GM23338 (cell line): Measurements from ENCODE around the gene LMBR1. TPM values are rescaled to one million over a fixed set of nuclear protein-coding genes. Genes with fewer than 3 reads are reported as not detected.
"Not testable (repeated sequence)": the region's sequence is repeated elsewhere in the genome, so short reads cannot be mapped to it uniquely, and the experiment has no call there.

ENCODE experiments used
- ATAC-seq: fragments of 200-7000 bp; cut with Tn5 transposase; 3 replicates; pipeline ENCODE4 v1.9.1; 2020
- DNase-seq: peaks from one replicate; pipeline ENCODE4 v3.0.0-alpha.2; 2015; ENCODE audit warnings: low spot score
- H2AFZ ChIP-seq: fragments of 200-600 bp; sonication (generic); 2 replicates; pipeline ENCODE4 v1.8.0; 2016; ENCODE audit warnings: antibody characterized with exemption, mild to moderate bottlenecking, moderate library complexity
- H3F3A ChIP-seq: fragments of 200-600 bp; sonication (generic); replicated peaks from 2 replicates; pipeline ENCODE4 v1.8.0; 2017; ENCODE audit warnings: antibody characterized with exemption, mixed run types, low read depth
- H3K27ac ChIP-seq: fragments of 200-600 bp; sonication (generic); 2 replicates; pipeline ENCODE4 v1.6.1; 2016; ENCODE audit warnings: low read depth
- H3K27me3 ChIP-seq: fragments of 200-600 bp; sonication (generic); 2 replicates; pipeline ENCODE4 v1.8.0; 2016; ENCODE audit warnings: mild to moderate bottlenecking, mixed run types, moderate library complexity; ENCODE audit not compliant: insufficient read depth
- H3K36me3 ChIP-seq: fragments of 200-600 bp; sonication (generic); 2 replicates; pipeline ENCODE4 v1.8.0; 2016; ENCODE audit warnings: mild to moderate bottlenecking; ENCODE audit not compliant: insufficient read depth
- H3K4me1 ChIP-seq: fragments of 200-600 bp; sonication (generic); 2 replicates; pipeline ENCODE4 v1.8.0; 2016; ENCODE audit warnings: mild to moderate bottlenecking, moderate library complexity; ENCODE audit not compliant: insufficient read depth
- H3K4me2 ChIP-seq: fragments of 200-600 bp; sonication (generic); 2 replicates; pipeline ENCODE4 v1.7.1; 2017; ENCODE audit warnings: mixed run types
- H3K4me3 ChIP-seq: fragments of 200-600 bp; sonication (generic); 2 replicates; pipeline ENCODE4 v1.6.1; 2016; ENCODE audit warnings: mixed run types
- H3K79me2 ChIP-seq: fragments of 200-600 bp; sonication (generic); replicated peaks from 2 replicates; pipeline ENCODE4 v1.8.0; 2017; ENCODE audit warnings: mild to moderate bottlenecking; ENCODE audit not compliant: insufficient read depth
- H3K9me2 ChIP-seq: fragments of 200-600 bp; sonication (generic); 2 replicates; pipeline ENCODE4 v1.8.0; 2017; ENCODE audit not compliant: insufficient read depth
- H4K20me1 ChIP-seq: fragments of 200-600 bp; sonication (generic); replicated peaks from 2 replicates; pipeline ENCODE4 v1.8.0; 2017; ENCODE audit warnings: mild to moderate bottlenecking; ENCODE audit not compliant: insufficient read depth
- H3K27ac Mint-ChIP-seq: 2 replicates; pipeline ENCODE4 v1.8.0; 2020; ENCODE audit warnings: inconsistent platforms, mild to moderate bottlenecking, moderate library complexity, mixed read lengths
- H3K27me3 Mint-ChIP-seq: 3 replicates; pipeline ENCODE4 v1.8.0; 2022; ENCODE audit warnings: low read depth, mild to moderate bottlenecking, moderate library complexity, mixed read lengths, inconsistent platforms; ENCODE audit not compliant: insufficient read depth, poor library complexity
- H3K36me3 Mint-ChIP-seq: 3 replicates; pipeline ENCODE4 v1.8.0; 2021; ENCODE audit warnings: low read depth, mild to moderate bottlenecking, inconsistent platforms, moderate library complexity, mixed read lengths
- H3K4me1 Mint-ChIP-seq: 3 replicates; pipeline ENCODE4 v1.8.0; 2020; ENCODE audit warnings: mild to moderate bottlenecking, inconsistent platforms, mixed read lengths
- H3K4me3 Mint-ChIP-seq: 3 replicates; pipeline ENCODE4 v1.8.0; 2021; ENCODE audit warnings: moderate library complexity, mild to moderate bottlenecking, inconsistent platforms, mixed read lengths
- H3K9me3 Mint-ChIP-seq: 3 replicates; pipeline ENCODE4 v1.8.0; 2020; ENCODE audit warnings: moderate library complexity, mild to moderate bottlenecking, inconsistent platforms, mixed read lengths
- CREB1 ChIP-seq: fragments of 250-450 bp; sonication (Bioruptor Pico); IDR thresholded peaks from 2 replicates; pipeline ENCODE4 v1.5.0; 2020; ENCODE audit warnings: low read depth, mild to moderate bottlenecking, moderate library complexity
- EZH2 ChIP-seq: fragments of 200-600 bp; sonication (generic); IDR thresholded peaks from one replicate; pipeline ENCODE4 v1.8.0; 2017; ENCODE audit warnings: antibody characterized with exemption, mild to moderate bottlenecking, low read depth; ENCODE audit not compliant: unreplicated experiment
- JUNB ChIP-seq: IDR thresholded peaks from one replicate; pipeline ENCODE4 v1.6.1; 2016; ENCODE audit warnings: antibody characterized with exemption; ENCODE audit not compliant: unreplicated experiment
- ZNF114 ChIP-seq: fragments of 250-450 bp; sonication (Bioruptor Pico); IDR thresholded peaks from 2 replicates; pipeline ENCODE4 v1.5.0; 2020; ENCODE audit warnings: mild to moderate bottlenecking, moderate library complexity
- ZNF331 ChIP-seq: fragments of 250-450 bp; sonication (Bioruptor Pico); IDR thresholded peaks from 2 replicates; pipeline ENCODE4 v1.5.0; 2020; ENCODE audit warnings: low read depth, mild to moderate bottlenecking, moderate library complexity
- polyA plus RNA-seq: library from polyadenylated mRNA; unstranded; fragments of >200 nt; fragmentation: Nextera tagmentation; extraction: Ambion mirVana; gene quantifications from 2 replicates; pipeline ENCODE4 v1.2.1, GENCODE V29; 2016
- total RNA-seq: library from RNA; depleted of rRNA; stranded (reverse); fragments of >200 nt; shearing (Covaris generic); gene quantifications from 2 replicates; pipeline ENCODE4 v1.2.3, GENCODE V29; 2014
- TF ChIP-seq, protein P1 (sequence below): fragments of 250-450 bp; sonication (Bioruptor Pico); IDR thresholded peaks from 2 replicates; pipeline ENCODE4 v1.5.0; 2020; ENCODE audit warnings: mild to moderate bottlenecking, moderate library complexity
- TF ChIP-seq, protein P2 (sequence below): IDR thresholded peaks from 2 replicates; pipeline ENCODE4 v1.6.1; 2016; ENCODE audit warnings: antibody characterized with exemption
- TF ChIP-seq, protein P3 (sequence below): IDR thresholded peaks from one replicate; pipeline ENCODE4 v1.6.1; 2018; ENCODE audit warnings: antibody characterized with exemption; ENCODE audit not compliant: unreplicated experiment

The LMBR1 gene
- total and polyA plus RNA-seq, 2 experiments from 2014 or later = 21.8 to 90.1 TPM

DNA sequence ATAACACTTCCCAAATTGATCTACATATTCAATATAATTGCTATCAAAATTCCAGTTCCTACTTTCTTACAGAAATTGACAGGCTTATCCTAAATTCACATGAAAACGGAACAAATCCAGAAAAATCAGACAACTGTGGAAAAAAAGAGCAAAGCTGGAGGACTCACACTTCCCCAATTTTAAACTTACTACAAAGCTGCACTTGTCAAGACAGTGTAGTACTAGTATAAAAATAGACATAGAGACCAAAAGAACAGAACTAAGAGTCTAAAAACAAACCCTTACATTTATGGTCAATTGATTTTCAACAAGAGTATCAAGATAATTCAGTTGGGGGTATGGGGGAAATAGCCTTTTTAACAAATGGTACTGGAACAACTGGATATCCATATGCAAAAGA is 27.5 kb downstream of the LMBR1 start (continued):
- no peak for TF ChIP-seq ZNF114 (CRISPR knock-in tag)
- no peak for TF ChIP-seq CREB1 (CRISPR knock-in tag)
- no peak for TF ChIP-seq EZH2

DNA sequence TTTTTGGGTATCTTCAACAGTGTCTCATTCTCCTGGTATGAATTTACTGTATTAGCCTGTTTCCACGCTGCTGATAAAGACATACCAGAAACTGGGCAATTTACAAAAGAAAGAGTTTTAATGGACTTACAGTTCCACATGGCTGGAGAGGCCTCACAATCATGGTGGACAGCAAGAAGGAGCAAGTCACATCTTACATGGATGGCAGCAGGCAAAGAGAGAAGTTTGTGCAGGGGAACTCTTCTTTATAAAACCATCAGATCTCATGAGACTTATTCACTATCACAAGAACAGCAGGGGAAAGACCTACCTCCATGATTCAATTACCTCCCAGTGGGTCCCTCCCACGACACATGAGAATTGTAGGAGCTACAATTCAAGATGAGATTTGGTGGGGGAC is 31.0 kb downstream of the LMBR1 start:
- Histone ChIP-seq H3K79me2 (peaks cover 99% of the 10 kb centered on the region), H3K36me3 (peaks cover 23% of the 10 kb centered on the region)
- H2AFZ ChIP-seq, ATAC-seq, H3K4me3 ChIP-seq, H3K9me2 ChIP-seq, H3F3A ChIP-seq, H3K27ac ChIP-seq, H3K27me3 Mint-ChIP-seq, H4K20me1 ChIP-seq, H3K4me2 ChIP-seq, H3K27me3 ChIP-seq, DNase-seq, H3K27ac Mint-ChIP-seq, H3K4me1 ChIP-seq, H3K4me3 Mint-ChIP-seq: not testable (repeated sequence)
- Mint-ChIP-seq H3K9me3 (peaks cover 67% of the 10 kb centered on the region), H3K36me3 (peaks cover 67% of the 10 kb centered on the region), H3K4me1 (peaks cover 19% of the 10 kb centered on the region)

DNA sequence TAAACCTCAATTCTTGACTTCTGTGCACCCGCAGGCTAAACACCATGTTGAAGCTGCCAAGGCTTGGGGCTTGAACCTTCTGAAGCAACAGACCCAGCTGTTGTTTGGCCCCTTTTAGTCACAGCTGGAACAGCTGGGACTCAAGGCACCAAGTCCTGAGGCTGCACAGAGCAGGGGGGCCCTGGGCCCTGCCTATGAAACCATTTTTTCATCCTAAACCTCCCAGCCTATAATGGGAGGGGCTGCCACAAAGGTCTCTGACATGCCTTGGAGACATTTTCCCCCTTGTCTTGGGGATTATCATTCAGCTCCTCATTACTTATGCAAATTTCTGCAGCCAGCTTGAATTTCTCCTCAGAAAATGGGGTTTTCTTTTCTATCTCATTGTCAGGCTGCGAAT is 31.8 kb downstream of the LMBR1 start:
- H3K27ac Mint-ChIP-seq = no peak overlapping the region
- ATAC-seq = no peak
- TF ChIP-seq, protein P1, sequence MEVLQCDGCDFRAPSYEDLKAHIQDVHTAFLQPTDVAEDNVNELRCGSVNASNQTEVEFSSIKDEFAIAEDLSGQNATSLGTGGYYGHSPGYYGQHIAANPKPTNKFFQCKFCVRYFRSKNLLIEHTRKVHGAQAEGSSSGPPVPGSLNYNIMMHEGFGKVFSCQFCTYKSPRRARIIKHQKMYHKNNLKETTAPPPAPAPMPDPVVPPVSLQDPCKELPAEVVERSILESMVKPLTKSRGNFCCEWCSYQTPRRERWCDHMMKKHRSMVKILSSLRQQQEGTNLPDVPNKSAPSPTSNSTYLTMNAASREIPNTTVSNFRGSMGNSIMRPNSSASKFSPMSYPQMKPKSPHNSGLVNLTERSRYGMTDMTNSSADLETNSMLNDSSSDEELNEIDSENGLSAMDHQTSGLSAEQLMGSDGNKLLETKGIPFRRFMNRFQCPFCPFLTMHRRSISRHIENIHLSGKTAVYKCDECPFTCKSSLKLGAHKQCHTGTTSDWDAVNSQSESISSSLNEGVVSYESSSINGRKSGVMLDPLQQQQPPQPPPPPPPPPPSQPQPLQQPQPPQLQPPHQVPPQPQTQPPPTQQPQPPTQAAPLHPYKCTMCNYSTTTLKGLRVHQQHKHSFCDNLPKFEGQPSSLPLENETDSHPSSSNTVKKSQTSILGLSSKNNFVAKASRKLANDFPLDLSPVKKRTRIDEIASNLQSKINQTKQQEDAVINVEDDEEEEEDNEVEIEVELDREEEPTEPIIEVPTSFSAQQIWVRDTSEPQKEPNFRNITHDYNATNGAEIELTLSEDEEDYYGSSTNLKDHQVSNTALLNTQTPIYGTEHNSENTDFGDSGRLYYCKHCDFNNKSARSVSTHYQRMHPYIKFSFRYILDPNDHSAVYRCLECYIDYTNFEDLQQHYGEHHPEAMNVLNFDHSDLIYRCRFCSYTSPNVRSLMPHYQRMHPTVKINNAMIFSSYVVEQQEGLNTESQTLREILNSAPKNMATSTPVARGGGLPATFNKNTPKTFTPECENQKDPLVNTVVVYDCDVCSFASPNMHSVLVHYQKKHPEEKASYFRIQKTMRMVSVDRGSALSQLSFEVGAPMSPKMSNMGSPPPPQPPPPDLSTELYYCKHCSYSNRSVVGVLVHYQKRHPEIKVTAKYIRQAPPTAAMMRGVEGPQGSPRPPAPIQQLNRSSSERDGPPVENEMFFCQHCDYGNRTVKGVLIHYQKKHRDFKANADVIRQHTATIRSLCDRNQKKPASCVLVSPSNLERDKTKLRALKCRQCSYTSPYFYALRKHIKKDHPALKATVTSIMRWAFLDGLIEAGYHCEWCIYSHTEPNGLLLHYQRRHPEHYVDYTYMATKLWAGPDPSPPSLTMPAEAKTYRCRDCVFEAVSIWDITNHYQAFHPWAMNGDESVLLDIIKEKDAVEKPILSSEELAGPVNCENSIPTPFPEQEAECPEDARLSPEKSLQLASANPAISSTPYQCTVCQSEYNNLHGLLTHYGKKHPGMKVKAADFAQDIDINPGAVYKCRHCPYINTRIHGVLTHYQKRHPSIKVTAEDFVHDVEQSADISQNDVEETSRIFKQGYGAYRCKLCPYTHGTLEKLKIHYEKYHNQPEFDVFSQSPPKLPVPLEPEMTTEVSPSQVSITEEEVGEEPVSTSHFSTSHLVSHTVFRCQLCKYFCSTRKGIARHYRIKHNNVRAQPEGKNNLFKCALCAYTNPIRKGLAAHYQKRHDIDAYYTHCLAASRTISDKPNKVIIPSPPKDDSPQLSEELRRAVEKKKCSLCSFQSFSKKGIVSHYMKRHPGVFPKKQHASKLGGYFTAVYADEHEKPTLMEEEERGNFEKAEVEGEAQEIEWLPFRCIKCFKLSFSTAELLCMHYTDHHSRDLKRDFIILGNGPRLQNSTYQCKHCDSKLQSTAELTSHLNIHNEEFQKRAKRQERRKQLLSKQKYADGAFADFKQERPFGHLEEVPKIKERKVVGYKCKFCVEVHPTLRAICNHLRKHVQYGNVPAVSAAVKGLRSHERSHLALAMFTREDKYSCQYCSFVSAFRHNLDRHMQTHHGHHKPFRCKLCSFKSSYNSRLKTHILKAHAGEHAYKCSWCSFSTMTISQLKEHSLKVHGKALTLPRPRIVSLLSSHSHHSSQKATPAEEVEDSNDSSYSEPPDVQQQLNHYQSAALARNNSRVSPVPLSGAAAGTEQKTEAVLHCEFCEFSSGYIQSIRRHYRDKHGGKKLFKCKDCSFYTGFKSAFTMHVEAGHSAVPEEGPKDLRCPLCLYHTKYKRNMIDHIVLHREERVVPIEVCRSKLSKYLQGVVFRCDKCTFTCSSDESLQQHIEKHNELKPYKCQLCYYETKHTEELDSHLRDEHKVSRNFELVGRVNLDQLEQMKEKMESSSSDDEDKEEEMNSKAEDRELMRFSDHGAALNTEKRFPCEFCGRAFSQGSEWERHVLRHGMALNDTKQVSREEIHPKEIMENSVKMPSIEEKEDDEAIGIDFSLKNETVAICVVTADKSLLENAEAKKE (CRISPR knock-in tag) = no peak
- no peak for TF ChIP-seq JUNB
- TF ChIP-seq ZNF114 (CRISPR knock-in tag) = no peak
- TF ChIP-seq, protein P2, sequence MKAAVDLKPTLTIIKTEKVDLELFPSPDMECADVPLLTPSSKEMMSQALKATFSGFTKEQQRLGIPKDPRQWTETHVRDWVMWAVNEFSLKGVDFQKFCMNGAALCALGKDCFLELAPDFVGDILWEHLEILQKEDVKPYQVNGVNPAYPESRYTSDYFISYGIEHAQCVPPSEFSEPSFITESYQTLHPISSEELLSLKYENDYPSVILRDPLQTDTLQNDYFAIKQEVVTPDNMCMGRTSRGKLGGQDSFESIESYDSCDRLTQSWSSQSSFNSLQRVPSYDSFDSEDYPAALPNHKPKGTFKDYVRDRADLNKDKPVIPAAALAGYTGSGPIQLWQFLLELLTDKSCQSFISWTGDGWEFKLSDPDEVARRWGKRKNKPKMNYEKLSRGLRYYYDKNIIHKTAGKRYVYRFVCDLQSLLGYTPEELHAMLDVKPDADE = no peak
- TF ChIP-seq ZNF331 = no peak
- TF ChIP-seq, protein P3, sequence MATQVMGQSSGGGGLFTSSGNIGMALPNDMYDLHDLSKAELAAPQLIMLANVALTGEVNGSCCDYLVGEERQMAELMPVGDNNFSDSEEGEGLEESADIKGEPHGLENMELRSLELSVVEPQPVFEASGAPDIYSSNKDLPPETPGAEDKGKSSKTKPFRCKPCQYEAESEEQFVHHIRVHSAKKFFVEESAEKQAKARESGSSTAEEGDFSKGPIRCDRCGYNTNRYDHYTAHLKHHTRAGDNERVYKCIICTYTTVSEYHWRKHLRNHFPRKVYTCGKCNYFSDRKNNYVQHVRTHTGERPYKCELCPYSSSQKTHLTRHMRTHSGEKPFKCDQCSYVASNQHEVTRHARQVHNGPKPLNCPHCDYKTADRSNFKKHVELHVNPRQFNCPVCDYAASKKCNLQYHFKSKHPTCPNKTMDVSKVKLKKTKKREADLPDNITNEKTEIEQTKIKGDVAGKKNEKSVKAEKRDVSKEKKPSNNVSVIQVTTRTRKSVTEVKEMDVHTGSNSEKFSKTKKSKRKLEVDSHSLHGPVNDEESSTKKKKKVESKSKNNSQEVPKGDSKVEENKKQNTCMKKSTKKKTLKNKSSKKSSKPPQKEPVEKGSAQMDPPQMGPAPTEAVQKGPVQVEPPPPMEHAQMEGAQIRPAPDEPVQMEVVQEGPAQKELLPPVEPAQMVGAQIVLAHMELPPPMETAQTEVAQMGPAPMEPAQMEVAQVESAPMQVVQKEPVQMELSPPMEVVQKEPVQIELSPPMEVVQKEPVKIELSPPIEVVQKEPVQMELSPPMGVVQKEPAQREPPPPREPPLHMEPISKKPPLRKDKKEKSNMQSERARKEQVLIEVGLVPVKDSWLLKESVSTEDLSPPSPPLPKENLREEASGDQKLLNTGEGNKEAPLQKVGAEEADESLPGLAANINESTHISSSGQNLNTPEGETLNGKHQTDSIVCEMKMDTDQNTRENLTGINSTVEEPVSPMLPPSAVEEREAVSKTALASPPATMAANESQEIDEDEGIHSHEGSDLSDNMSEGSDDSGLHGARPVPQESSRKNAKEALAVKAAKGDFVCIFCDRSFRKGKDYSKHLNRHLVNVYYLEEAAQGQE = no peak

More for the DNA sequence above, 31.8 kb downstream of the LMBR1 start:
- Mint-ChIP-seq H3K4me3 (no peak overlapping the region), H3K36me3 (peaks cover 73% of the 10 kb centered on the region), H3K27me3 (no peaks in the 10 kb centered on the region), H3K4me1 (peaks cover 11% of the 10 kb centered on the region), H3K9me3 (peaks cover 74% of the 10 kb centered on the region)
- peaks cover 2% of the 10 kb centered on the region; the same call in 1 of the 2 replicates for H4K20me1 ChIP-seq
- no peak overlapping the region for H3K27ac ChIP-seq
- no peak for DNase-seq
- peaks cover 10% of the 10 kb centered on the region for H3K4me1 ChIP-seq
- peaks cover 23% of the 10 kb centered on the region for H3K36me3 ChIP-seq
- H3F3A ChIP-seq = no peaks in the 10 kb centered on the region
- H3K4me2 ChIP-seq = no peak overlapping the region
- H2AFZ ChIP-seq = no peak overlapping the region
- H3K9me2 ChIP-seq = no peaks in the 10 kb centered on the region
- H3K4me3 ChIP-seq = no peak overlapping the region
- no peaks in the 10 kb centered on the region for H3K27me3 ChIP-seq
- peaks cover 99% of the 10 kb centered on the region for H3K79me2 ChIP-seq
